ENCODE measurements around the gene FHOD3. TPM values are rescaled to one million over a fixed set of nuclear protein-coding genes. Genes with fewer than 3 reads are reported as not detected.

The FHOD3 gene
- total RNA-seq, 1 donor from 2014 or later, result 2.5 TPM

- no peak overlapping the region for H3K27ac ChIP-seq
- no peaks in the 10 kb centered on the region for H3K36me3 ChIP-seq
- no peak for ATAC-seq
- TF ChIP-seq CTCF (IDR thresholded peaks at IDR 0.05), result no peak
- DNase-seq, result no peak
- no peaks in the 10 kb centered on the region for H3K4me1 ChIP-seq
- intact Hi-C loops (cut with DNase I), result no loop called here
- H3K27me3 ChIP-seq (ENCODE audit: low read depth), result no peaks in the 10 kb centered on the region
- H3K9me3 ChIP-seq, result no peaks in the 10 kb centered on the region
- no peak overlapping the region for H3K4me3 ChIP-seq
Observed at GRCh38 chr18:36262971-36263370, 34.5 kb upstream of the FHOD3 start.

- Histone ChIP-seq H3K27me3 (ENCODE audit: low read depth) (no peaks in the 10 kb centered on the region), H3K36me3 (no peaks in the 10 kb centered on the region), H3K27ac (no peak overlapping the region), H3K4me1 (no peaks in the 10 kb centered on the region), H3K4me3 (no peak overlapping the region), H3K9me3 (no peaks in the 10 kb centered on the region)
- no peak for TF ChIP-seq CTCF (IDR thresholded peaks at IDR 0.05)
- intact Hi-C loops (cut with DNase I), result no loop called here
- ATAC-seq (peak in 1 of 2 donors; percentile 12), DNase-seq (no peak)
Observed at GRCh38 chr18:36264283-36264682, 33.2 kb upstream of the FHOD3 start.

- H3K27me3 ChIP-seq (ENCODE audit: low read depth), result no peaks in the 10 kb centered on the region
- DNase-seq, result no peak
- no peaks in the 10 kb centered on the region for H3K9me3 ChIP-seq
- H3K4me3 ChIP-seq, result no peak overlapping the region
- intact Hi-C loops (cut with DNase I), result no loop called here
- peak; percentile 38 to 69 for ATAC-seq
- H3K4me1 ChIP-seq, result no peaks in the 10 kb centered on the region
- H3K27ac ChIP-seq, result no peak overlapping the region
- no peaks in the 10 kb centered on the region for H3K36me3 ChIP-seq
- TF ChIP-seq CTCF (IDR thresholded peaks at IDR 0.05), result no peak
Observed at GRCh38 chr18:36265015-36265414, 32.5 kb upstream of the FHOD3 start.

- no peak overlapping the region for H3K27ac ChIP-seq
- no peaks in the 10 kb centered on the region for H3K4me1 ChIP-seq
- H3K4me3 ChIP-seq, result no peak overlapping the region
- no peak for ATAC-seq
- no peaks in the 10 kb centered on the region for H3K27me3 ChIP-seq (ENCODE audit: low read depth)
- no peak for DNase-seq
- intact Hi-C loops (cut with DNase I), result no loop called here
- H3K9me3 ChIP-seq, result no peaks in the 10 kb centered on the region
- no peaks in the 10 kb centered on the region for H3K36me3 ChIP-seq
- no peak for TF ChIP-seq CTCF (IDR thresholded peaks at IDR 0.05)
Observed at GRCh38 chr18:36269157-36269556, 28.4 kb upstream of the FHOD3 start.

- no peak for TF ChIP-seq CTCF (IDR thresholded peaks at IDR 0.05)
- H3K27me3 ChIP-seq (ENCODE audit: low read depth), result no peaks in the 10 kb centered on the region
- no peak overlapping the region for H3K27ac ChIP-seq
- H3K4me3 ChIP-seq, result no peak overlapping the region
- H3K36me3 ChIP-seq, result no peaks in the 10 kb centered on the region
- no peaks in the 10 kb centered on the region for H3K4me1 ChIP-seq
- ATAC-seq (no peak), DNase-seq (no peak)
- intact Hi-C loops (cut with DNase I), result no loop called here
- no peaks in the 10 kb centered on the region for H3K9me3 ChIP-seq
Observed at GRCh38 chr18:36271153-36271552, 26.4 kb upstream of the FHOD3 start.

GRCh38 chr18:36273347-36273746, 24.2 kb upstream of the FHOD3 start:
- Histone ChIP-seq H3K27ac (no peak overlapping the region), H3K4me3 (no peak overlapping the region), H3K36me3 (no peaks in the 10 kb centered on the region), H3K27me3 (ENCODE audit: low read depth) (no peaks in the 10 kb centered on the region), H3K4me1 (no peaks in the 10 kb centered on the region), H3K9me3 (no peaks in the 10 kb centered on the region)
- no peak for TF ChIP-seq CTCF (IDR thresholded peaks at IDR 0.05)
- ATAC-seq (no peak), DNase-seq (no peak)
- intact Hi-C loops (cut with DNase I), result no loop called here

Measured in lower lobe of right lung (tissue), 2 donors.